NCI-H2029 treated with DMSO at 0.1 percent for 48 hours (cell line): ENCODE data around the gene SMPDL3B.
A peak's percentile ranks its signal among the peaks of the same experiment; 100 is the strongest.

Experiments used
- DNase-seq: peaks from one replicate; lab custom pipeline; 2025; lab: John Stamatoyannopoulos, UW

SMPDL3B gene

DNA sequence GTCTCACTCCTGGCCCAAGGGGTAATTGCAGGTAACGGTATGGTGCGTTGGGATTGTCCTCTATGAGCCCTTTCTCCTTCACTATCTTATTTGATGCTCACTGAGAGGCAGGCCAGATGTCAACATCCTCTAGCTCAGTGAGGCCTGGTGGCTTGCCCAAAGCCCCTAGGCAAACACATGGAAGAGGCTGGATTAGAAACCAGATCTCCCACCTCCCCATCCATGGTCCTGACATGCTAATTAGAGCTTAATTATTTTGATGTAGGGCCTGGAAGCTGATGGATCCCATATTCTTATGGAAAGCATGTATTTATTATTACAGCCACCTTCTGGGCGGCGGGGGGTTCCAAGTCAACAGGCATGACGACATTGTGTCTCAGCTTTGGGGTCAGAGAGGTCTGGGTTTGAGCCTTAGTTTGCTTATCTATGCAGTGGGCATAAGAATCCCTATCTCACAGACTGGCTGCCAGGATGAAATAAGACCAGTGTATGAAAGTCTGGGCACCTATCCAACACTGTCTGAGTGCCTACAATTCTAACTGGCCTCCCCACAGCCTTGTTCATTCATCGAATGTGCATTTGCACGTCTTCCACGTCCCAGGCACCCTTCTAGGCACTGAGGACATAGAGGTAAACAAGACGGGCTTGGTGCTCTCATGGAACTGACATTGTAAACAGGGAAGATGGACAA is 6.2 kb downstream of the SMPDL3B start:
- peak; percentile 35 for DNase-seq

DNA sequence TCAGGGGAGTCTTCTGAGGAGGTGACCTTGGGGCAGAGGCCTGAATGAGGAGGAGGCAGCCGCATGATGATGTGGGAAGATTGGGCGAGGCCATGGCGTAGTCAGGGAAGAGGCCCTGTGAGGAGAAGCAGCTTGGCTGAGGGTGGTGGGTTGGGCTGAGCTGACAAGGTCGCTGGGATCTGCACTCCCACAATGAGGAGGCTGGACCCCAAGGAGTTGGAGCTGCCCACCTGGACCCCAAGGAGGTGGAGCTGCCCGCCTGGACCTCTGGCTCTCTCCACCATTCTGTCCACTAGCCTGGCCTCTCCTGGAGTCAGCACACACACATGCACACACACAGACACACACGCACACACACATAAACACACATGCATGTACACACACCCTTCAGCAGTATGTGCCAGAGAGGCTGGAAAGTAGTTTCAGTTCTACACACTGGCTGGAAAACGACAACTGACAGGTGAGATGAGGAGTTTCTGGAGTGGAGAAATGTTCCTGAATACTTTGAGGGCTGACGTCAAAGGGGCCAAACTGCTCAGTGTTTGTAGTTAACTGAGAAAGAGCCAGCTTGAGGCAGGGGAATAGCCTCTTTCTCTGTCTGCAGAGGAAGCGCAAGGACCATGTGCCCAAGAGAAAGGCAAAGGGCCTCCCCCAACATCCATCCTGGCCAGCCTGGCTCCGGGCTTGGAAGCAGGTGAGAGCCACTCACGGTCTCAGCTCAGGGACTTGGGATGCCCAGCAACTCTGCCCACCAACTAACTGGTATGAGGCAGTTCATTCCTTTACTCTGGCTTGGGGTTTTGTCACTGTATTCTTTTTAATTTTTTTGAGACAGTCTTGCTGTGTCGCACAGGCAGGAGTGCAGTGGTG is 7.1 kb downstream of the SMPDL3B start:
- DNase-seq = no peak

- DNase-seq = no peak
Measured at GRCh38 chr1:27945020-27945419, 10.2 kb downstream of the SMPDL3B start.

GRCh38 chr1:27949027-27949426 is 14.2 kb downstream of the SMPDL3B start:
- DNase-seq = no peak

GRCh38 chr1:27951396-27951795 is 16.6 kb downstream of the SMPDL3B start:
- DNase-seq = no peak

- DNase-seq = no peak
Measured at GRCh38 chr1:27952147-27952546, 17.3 kb downstream of the SMPDL3B start.

DNA sequence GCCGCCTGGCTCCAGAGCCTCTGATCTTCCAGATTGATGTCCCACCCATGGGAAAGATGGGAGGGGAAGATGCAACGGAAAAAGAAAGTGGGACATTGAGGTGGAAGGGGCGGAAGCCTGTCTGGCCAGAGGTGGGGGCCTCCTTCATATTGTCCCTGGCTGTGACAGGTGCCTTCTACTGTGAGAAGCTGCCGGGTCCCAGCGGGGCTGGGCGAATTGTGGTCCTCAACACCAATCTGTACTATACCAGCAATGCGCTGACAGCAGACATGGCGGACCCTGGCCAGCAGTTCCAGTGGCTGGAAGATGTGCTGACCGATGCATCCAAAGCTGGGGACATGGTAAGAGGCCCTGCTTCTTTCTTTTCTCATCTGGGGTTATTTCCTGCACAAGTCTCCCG is 19.4 kb downstream of the SMPDL3B start:
- no peak for DNase-seq

- DNase-seq = no peak
Measured at GRCh38 chr1:27955076-27955475, 20.3 kb downstream of the SMPDL3B start.

DNA sequence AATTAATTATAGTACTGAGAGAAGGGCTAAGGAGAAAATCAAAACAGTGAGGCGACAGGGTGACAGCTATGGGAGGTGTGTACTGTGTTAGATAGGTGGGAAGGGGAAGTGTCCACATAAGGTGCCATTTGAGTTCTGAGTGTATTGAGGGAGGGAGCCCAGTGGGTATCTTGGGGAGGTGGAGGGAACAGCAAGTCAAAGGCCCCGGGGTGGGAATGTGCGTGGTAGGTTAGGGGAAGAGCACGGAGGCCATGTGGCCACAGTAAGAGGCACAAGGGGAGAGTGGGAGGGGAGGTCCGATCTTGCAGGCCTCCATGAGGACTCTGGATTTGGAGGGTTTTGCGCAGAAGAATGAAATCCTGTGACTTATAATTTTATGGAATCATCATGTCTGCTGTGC is 22.0 kb downstream of the SMPDL3B start:
- no peak for DNase-seq

DNA sequence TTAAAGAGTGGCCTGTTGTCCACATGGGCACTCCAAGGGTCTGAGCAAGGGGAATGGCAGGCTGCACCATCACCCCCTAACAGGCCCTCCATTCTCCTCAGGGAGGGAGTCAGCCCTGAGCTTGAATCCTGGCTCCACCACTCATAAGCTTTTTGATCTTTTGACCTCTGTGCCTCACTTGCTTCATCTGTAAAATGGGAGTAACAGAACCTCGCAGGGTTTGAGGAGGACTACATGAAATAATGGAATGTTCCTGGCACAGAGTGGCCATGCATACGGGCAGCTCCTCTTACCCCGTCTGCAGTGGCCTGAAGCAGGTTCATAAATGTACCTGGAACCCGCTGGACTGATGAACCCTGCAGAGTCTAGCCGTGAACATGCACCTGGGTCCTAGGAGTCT is 22.9 kb downstream of the SMPDL3B start:
- DNase-seq = no peak

DNA sequence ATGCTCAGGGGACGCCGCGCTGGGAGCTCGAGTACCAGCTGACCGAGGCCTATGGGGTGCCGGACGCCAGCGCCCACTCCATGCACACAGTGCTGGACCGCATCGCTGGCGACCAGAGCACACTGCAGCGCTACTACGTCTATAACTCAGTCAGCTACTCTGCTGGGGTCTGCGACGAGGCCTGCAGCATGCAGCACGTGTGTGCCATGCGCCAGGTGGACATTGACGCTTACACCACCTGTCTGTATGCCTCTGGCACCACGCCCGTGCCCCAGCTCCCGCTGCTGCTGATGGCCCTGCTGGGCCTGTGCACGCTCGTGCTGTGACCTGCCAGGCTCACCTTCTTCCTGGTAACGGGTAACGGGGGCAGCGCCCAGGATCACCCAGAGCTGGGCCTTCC is 23.7 kb downstream of the SMPDL3B start:
- no peak for DNase-seq

GRCh38 chr1:27959792-27960603 is 25.2 kb downstream of the SMPDL3B start, which contains the start of gene XKR8:
Gene XKR8, plus strand, starts transcription at chr1:27959973. Its CDS starts 97 bp downstream, at chr1:27960070.
- no peak for DNase-seq

- DNase-seq = no peak
Measured at GRCh38 chr1:27960762-27961645, 26.2 kb downstream of the SMPDL3B start.

DNA sequence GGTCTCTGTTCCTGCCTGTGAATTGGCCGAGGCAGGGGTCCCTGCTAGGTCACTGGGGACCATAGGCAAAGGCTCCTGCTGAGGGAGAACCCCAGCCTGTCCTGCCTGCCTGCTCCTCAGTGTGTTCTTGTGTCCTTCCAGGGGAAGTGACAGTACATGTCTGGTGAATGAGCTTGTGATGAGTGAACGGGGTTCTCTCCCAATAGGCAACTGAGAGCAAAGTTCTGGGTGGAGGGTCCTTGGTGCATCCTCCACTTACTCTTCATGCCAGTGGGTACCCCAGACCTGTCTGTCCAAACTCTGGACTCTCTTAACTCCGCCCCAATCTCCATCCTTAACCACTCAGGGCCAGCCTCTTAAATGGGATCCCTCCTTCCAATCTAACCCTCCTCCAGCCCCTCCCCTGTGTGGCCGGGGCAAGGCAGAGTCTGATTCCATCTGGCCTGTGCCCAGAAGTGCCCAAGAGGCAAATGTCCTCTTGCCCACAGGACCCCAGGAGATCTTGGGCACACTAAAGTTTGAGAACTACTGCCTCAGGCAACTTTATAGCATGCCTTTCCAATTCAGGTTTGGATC is 26.9 kb downstream of the SMPDL3B start:
- no peak for DNase-seq

DNA sequence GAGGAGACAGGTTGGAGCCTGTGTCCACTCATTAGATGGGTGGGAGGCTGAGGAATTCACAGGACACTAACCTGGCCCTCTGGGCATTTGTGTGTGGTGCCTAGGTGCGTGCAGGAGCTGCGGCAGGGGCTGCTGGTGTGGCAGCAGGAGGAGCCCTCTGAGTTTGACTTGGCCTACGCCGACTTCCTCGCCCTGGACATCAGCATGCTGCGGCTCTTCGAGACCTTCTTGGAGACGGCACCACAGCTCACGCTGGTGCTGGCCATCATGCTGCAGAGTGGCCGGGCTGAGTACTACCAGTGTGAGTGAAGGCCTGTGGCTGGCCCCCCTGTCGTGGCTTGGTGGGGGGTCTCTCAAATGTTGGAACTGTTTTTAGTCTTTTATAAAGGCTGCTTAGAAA is 28.6 kb downstream of the SMPDL3B start:
- DNase-seq = no peak

DNA sequence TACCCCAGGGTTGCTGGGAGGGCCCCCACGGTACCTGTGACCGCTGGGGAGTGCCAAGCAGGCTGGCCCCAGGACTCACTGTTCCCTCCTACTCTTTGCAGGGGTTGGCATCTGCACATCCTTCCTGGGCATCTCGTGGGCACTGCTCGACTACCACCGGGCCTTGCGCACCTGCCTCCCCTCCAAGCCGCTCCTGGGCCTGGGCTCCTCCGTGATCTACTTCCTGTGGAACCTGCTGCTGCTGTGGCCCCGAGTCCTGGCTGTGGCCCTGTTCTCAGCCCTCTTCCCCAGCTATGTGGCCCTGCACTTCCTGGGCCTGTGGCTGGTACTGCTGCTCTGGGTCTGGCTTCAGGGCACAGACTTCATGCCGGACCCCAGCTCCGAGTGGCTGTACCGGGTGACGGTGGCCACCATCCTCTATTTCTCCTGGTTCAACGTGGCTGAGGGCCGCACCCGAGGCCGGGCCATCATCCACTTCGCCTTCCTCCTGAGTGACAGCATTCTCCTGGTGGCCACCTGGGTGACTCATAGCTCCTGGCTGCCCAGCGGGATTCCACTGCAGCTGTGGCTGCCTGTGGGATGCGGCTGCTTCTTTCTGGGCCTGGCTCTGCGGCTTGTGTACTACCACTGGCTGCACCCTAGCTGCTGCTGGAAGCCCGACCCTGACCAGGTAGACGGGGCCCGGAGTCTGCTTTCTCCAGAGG is 31.8 kb downstream of the SMPDL3B start:
- no peak for DNase-seq

GRCh38 chr1:27967106-27967883 is 32.5 kb downstream of the SMPDL3B start:
- DNase-seq = no peak

DNA sequence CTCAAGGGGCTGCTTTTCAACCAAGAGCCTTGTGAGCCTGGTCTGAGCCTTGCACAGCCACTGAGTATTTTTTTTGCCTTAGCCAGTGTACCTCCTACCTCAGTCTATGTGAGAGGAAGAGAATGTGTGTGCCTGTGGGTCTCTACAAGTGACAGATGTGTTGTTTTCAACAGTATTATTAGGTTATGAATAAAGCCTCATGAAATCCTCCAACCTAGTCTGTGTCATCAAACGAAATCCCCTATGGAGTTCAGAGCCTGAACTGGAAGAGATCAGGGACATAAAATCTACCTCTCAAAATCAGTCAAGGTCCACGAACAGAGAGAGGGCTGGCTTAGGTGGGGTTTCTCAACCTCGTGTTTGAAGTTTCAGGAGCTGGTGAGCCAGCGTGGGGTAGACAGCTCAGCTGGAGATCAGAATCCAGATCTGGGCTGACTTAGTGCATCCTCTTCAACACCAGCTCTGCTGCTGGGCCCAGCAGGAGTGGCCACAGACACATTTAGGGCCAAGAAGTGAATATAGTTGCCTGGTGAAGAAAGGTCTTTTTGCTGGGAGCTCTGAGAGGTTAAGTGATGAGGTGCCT is 33.2 kb downstream of the SMPDL3B start:
- no peak for DNase-seq

- DNase-seq = no peak
Measured at GRCh38 chr1:27968692-27969091, 33.9 kb downstream of the SMPDL3B start.
